ENCODE results near the gene USH2A.

The USH2A gene

GRCh38 chr1:215877452-215877951 lies 545.7 kb downstream of the USH2A start:
- DNase-seq (ENCODE audit: low read depth, low spot score), result no peak

GRCh38 chr1:215875712-215876111 lies 547.5 kb downstream of the USH2A start:
- DNase-seq (ENCODE audit: low read depth, low spot score), result no peak

GRCh38 chr1:215875236-215875635 lies 548.0 kb downstream of the USH2A start:
- no peak for DNase-seq (ENCODE audit: low read depth, low spot score)

DNA sequence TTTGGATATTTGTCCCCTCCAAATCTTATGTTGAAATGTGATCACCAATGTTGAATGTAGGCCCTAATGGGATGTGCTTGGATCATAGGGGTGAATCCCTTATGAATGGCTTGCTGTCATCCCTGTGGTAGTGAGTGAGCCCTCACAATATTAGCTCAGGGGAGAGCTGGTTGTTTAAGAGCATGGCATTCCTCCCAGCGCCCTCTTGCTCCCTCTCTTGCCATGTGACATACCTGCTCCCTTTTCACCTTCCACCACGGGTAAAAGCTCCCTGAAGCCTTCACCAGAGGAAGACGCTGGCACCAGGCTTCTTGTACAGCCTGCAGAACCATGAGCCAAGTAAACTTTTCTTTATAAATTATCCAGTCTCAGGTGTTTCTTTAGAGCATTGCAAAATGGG lies 550.6 kb downstream of the USH2A start:
- no peak for DNase-seq (ENCODE audit: low read depth, low spot score)

- no peak for DNase-seq (ENCODE audit: low read depth, low spot score)
Measured at GRCh38 chr1:215868500-215868899, 554.7 kb downstream of the USH2A start.

DNA sequence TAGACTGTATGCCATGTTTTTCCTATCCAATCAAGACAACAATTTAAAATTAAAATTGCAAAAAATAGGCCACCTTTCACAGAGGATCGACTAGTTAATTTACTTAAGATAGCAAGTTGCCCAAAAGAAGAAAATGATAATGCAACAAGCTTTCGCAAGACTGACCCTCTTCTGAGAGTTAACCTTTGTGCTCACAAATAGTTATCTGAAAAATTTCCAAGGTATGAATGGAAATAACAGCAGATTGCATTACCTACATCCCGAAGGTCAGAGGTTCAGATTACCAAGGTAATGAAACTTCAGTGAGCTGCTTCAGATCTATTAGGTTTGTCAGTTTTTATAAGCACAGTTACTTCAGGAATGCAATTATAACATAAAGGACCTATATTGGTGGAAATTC lies 558.2 kb downstream of the USH2A start:
- DNase-seq (ENCODE audit: low read depth, low spot score), result no peak

DNA sequence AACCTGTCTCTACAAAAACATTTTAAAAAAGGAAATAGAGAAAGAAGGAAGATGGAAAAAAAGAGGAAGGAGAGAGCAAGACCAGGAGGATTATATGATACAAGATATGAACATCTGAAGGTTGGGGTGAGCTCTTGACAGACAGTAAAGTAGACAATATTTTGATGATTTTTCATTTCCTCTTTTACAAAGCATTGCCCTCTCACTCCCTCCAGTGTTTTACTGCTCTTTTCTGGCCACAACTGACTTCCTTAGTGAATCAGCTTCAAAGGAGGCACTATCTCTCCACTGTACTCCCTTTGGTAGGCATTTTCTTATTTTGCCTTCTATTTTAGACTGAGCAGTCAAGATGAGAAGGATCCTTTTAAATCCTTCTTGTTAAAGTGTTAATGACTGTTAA lies 559.5 kb downstream of the USH2A start:
- no peak for DNase-seq (ENCODE audit: low read depth, low spot score)

DNA sequence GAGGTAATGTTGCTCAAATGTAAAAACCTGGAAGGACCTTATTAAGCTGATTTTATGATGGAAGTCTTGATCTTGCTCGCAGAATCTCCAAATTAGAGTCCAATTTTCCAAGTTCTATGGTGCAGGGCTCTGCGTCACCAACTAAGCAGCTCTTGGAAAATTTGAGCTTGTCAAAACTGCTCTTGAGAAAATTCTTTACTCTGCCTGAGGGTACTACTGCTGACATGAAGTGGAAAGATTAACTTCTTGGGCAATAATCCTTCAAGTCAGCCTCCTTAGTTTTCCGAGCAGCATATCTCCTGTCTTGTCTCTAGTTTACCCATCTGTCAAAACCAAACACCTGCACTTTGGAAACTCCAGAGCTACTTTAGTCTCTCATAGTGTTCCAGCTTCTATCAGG lies 562.4 kb downstream of the USH2A start:
- no peak for DNase-seq (ENCODE audit: low read depth, low spot score)

GRCh38 chr1:215857317-215857716 lies 565.9 kb downstream of the USH2A start:
- no peak for DNase-seq (ENCODE audit: low read depth, low spot score)

GRCh38 chr1:215845234-215845891 lies 577.9 kb downstream of the USH2A start:
- DNase-seq (ENCODE audit: low read depth, low spot score), result no peak

GRCh38 chr1:215844777-215845176 lies 578.5 kb downstream of the USH2A start:
- no peak for DNase-seq (ENCODE audit: low read depth, low spot score)

GRCh38 chr1:215844266-215844665 lies 579.0 kb downstream of the USH2A start:
- DNase-seq (ENCODE audit: low read depth, low spot score), result no peak

DNA sequence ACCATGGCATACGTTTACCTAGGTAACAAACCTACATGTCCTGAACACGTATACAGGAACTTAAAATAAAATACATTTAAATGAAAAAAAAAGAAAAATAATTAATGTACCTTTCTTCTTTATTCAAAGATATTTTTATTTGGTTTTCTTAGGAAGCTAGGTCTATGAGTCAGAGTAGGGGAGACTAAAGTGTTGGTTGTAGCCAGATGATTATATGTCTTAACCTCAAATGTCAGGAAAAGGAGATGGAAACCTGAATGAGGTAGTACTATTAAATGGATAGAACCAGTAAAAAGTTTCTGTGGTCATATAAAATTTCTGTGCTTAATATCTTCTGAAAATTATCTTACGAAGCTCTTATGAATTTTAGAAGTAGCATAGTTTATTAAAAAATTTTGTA lies 580.3 kb downstream of the USH2A start:
- DNase-seq (ENCODE audit: low read depth, low spot score), result no peak

GRCh38 chr1:215835951-215836350 lies 587.3 kb downstream of the USH2A start:
- DNase-seq (ENCODE audit: low read depth, low spot score), result no peak

DNA sequence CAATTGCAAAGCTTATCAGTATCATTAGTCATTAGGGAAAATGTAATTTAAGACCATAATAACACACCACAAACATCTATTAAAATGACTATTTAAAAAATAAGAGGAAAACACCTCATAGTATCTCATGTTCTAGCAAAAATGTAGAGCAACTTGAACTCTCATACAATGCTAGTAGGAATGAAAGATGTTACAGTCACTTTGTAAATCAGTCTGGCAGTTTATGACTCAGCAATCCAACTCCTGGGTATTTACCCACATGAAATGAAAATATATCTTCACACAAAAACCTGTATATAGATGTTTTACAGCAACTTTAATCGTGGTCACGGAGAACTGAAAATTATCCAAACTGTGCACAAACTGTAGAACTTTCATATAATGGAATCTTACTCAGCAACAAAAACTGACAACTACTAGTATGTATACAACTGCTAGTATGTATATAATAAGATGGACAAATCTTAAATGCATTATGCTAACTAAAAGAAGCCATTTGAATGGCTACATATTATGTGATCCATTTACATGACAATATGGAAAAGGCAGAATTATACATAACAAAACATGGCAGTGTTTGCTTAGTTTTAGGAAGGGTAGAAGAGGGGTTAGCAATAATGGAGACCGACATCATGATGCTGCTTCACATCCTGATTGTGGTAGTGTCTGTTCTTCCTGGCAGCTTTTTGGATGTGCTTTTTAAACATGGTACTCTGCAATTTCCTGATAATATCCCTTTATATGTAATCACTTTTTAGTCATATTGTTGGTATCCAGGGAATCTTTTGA lies 589.1 kb downstream of the USH2A start:
- DNase-seq (ENCODE audit: low read depth, low spot score), result no peak

DNA sequence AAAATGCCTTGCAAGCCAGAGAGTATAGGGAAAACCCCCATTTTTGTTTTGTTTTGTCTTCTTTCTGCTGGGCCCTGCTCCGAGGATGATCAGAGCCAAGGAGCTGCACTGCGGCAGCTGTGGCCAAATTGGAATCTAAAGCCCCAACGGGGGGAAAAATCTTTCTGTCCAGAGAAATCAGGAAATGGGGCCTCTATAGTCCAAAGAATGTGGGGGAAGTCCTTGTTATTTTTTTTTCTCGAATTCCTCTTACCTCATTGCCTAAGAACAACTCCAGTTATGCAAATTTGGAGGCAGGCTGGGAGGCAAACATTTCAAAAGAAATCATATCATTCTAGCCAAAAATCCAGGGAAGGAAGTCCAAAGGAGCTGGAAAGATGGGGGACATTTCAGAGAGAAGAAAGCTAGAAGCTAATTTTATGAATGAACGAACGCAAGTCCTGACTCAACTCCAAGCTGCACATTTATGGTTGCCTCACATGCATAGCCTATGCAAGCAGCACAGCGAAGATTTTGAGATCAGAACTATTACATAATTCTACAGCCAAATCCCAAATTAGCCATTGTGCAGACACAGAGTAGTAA lies 592.9 kb downstream of the USH2A start:
- no peak for DNase-seq (ENCODE audit: low read depth, low spot score)

- no peak for DNase-seq (ENCODE audit: low read depth, low spot score)
Measured at GRCh38 chr1:215825056-215825455, 598.2 kb downstream of the USH2A start.

- peak; percentile 15 for DNase-seq (ENCODE audit: low read depth, low spot score)
Measured at GRCh38 chr1:215824245-215824644, 599.0 kb downstream of the USH2A start.

- no peak for DNase-seq (ENCODE audit: low read depth, low spot score)
Measured at GRCh38 chr1:215819114-215819513, 604.1 kb downstream of the USH2A start.

- DNase-seq (ENCODE audit: low read depth, low spot score), result no peak
Measured at GRCh38 chr1:215807911-215808436, 615.3 kb downstream of the USH2A start.

DNA sequence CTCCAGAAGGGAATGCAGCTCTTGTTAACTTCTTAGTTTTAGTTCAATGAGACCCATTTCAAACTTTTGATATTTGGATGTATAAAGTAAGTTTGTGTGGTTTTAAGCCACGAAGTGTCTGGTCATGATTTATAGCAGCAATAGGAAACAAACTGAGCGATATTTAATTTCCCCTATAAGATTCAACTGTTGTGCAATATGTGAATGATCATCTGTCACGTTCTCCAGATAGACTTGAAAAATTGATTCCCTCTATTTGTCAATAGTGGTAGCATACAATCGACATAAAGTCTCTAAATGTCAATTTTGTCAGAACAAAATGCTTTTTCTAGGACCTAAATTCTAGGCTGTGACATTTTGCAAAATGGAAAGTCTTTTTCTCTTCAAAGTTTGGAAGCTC lies 616.0 kb downstream of the USH2A start:
- no peak for DNase-seq (ENCODE audit: low read depth, low spot score)

GRCh38 chr1:215797859-215798258 lies 625.4 kb downstream of the USH2A start:
- no peak for DNase-seq (ENCODE audit: low read depth, low spot score)

GRCh38 chr1:215794156-215794555 lies 629.1 kb downstream of the USH2A start:
- DNase-seq (ENCODE audit: low read depth, low spot score), result no peak

Data from ELF-1 (cell line).